GM19397 (cell line): Measurements from ENCODE around the gene CCDC110.
A peak's percentile ranks its signal among the peaks of the same experiment; 100 is the strongest.

Source experiments
- ATAC-seq: cut with Tn5 transposase; IDR thresholded peaks from one replicate; pipeline ENCODE4 v1.9.1; 2021; ENCODE audit warnings: mild to moderate bottlenecking, moderate library complexity; ENCODE audit not compliant: unreplicated experiment

The CCDC110 gene

GRCh38 chr4:185473247-185473646, 1.7 kb upstream of the CCDC110 start:
- no peak for ATAC-seq

DNA sequence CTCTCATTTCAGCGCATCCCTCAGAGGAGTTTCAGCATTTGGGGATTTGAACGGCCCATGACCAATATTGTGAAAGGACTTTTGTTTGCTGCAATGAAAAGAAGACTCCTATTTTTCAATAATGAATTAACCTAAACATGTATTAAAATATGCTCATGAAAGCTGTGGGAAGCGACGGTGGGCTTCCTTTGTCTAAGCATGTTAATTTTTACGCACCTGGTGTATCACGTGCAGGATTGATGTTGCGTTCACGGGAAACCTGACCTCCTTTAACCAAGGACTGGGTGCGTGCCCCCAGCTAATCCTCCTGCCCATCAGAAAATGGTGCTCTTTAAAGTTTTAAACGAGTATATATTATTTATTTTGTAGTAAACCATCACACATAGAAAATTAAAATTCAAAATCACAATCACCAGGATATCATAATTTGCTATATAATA, 590 bp upstream of the CCDC110 start:
- no peak for ATAC-seq

DNA sequence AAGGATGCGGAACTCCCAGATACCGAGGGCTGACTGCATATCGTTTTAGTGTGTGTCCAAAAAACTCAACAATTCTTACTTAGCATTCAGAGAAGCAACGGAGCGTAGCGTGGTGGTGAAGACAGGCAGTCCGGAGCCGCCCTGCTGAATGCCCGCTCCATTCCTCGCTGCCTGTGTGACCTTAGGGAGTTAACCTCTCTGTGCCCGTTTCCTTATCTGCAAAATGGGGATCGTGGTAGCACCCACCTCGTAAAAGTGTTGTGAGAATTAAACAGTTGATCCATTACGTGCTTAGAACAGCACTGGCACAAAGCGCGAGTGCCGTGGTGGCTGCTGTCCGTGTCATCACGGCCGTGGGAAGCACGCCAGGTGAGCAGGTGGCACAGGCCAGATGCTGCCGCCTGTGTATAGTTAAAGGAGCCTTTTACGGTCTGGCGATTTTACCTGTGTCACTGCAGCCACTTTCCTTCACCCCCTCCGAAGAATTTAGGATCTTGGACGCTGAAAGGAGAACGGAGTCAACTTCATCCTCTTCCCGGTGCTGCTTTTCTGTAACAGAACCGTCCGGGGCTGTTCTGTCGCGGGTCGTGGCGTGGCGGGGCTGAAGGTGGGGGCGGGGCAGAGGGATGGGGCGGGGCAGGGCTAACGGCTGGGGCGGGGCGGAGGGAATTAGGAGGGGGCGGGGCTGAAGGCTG, 885 bp downstream of the CCDC110 start:
- ATAC-seq, result no peak

GRCh38 chr4:185469580-185470154, 1.9 kb downstream of the CCDC110 start:
- ATAC-seq, result no peak

GRCh38 chr4:185468999-185469398, 2.5 kb downstream of the CCDC110 start:
- no peak for ATAC-seq

- no peak for ATAC-seq
These were observed 3.5 kb downstream of the CCDC110 start for GRCh38 chr4:185467991-185468390.

- ATAC-seq, result no peak
These were observed 4.4 kb downstream of the CCDC110 start for GRCh38 chr4:185467101-185467500.

DNA sequence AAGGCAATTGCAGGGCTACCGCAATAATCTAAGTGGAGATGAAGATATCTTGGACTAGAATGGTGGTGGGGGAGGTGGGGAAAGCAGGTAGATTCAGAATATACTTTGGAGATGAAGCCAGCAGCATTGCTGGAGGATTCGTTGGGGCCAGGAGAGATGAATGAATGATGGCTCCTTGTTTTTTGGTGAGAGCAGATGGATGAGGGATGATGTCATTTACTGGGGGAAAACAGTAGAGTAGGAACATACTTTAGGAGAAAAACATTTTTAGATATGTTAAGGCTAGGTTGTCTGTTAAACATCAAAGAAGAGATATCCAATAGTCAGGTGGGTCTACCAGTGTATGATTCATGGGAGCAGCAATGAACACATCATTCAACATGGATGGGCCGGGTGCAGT, 5.8 kb downstream of the CCDC110 start:
- ATAC-seq, result no peak

DNA sequence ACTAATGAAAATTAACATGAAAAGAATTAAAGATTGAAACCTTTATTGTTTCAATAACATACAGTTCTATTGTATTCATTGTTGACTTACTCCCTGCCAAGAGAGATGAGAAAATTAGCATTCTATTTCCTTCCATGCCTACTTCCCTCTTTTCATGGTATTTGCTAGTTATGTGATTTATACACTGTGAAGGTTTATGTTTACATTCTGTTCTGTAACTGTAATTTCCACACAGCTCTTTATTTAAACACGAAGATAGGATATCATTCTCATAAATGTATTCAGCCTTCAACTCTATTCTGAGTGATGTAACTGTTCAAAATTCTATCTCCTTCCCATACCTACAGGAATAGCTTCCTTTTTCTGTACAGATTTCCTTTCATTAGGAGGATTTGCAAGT, 6.6 kb downstream of the CCDC110 start:
- no peak for ATAC-seq

- no peak for ATAC-seq
These were observed 7.3 kb downstream of the CCDC110 start for GRCh38 chr4:185464183-185464582.

GRCh38 chr4:185463541-185463940, 8.0 kb downstream of the CCDC110 start:
- no peak for ATAC-seq

DNA sequence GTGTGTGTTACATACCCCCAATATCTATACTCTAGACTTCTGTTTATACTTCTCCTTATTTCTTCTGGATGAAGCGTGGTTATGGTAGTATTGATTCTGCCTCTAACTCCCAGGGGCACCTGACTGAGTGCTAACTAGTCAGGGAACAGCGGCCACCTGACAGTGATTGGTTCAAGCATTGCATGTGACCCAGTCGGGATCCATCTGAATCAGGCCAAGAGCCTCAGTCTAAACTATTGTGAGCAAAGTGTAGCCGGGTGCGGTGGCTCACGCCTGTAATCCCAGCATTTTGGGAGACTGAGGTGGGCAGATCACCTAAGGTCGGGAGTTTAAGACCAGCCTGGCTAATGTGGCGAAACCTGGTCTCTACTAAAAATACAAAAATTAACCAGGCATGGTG, 10.0 kb downstream of the CCDC110 start:
- no peak for ATAC-seq

- ATAC-seq, result no peak
These were observed 14.4 kb downstream of the CCDC110 start for GRCh38 chr4:185457136-185457535.

- no peak for ATAC-seq
These were observed 15.4 kb downstream of the CCDC110 start for GRCh38 chr4:185456131-185456530.

- no peak for ATAC-seq
These were observed 26.3 kb downstream of the CCDC110 start for GRCh38 chr4:185445209-185445608.

DNA sequence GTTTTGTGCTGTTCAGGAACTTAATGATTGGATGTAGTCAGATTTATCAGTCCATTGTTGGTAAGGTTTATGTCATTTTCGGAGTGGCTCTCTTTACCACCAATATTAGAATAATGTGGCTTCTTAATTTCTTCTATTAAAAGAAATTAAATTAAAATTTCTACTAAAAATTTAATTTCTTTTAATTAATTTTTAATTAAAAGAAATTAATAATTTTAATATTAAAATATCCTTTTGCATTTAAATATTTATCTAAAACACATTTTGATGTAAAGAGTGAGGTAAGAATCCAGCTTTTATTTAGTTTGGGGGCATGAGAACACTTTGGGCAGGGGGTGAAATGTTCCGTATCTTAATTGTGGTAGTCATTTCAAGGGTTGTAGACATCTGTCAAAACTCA, 30.1 kb downstream of the CCDC110 start:
- no peak for ATAC-seq

- no peak for ATAC-seq
These were observed 33.7 kb downstream of the CCDC110 start for GRCh38 chr4:185437809-185438208.

DNA sequence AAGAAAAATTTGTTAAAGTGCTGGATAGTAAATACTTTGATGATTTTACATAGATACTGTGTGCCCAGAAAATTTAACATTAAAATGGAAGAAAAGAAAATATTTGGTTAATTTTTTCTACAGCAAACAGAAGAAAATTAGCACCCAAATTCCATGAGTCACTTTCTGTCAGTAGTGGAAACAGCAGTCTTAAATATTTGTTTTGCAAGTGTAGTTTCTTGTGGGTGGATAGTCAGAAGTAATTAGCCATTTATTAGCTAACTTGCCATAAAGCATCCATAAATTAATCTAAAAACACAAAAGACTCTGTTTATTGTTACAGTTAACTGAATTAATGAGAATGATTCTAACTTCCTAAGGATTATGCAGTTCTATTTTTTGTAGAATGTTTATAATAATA, 36.1 kb downstream of the CCDC110 start:
- ATAC-seq, result no peak

GRCh38 chr4:185429660-185430059, 41.9 kb downstream of the CCDC110 start:
- ATAC-seq, result no peak

- ATAC-seq, result no peak
These were observed 44.4 kb downstream of the CCDC110 start for GRCh38 chr4:185426960-185427688.

DNA sequence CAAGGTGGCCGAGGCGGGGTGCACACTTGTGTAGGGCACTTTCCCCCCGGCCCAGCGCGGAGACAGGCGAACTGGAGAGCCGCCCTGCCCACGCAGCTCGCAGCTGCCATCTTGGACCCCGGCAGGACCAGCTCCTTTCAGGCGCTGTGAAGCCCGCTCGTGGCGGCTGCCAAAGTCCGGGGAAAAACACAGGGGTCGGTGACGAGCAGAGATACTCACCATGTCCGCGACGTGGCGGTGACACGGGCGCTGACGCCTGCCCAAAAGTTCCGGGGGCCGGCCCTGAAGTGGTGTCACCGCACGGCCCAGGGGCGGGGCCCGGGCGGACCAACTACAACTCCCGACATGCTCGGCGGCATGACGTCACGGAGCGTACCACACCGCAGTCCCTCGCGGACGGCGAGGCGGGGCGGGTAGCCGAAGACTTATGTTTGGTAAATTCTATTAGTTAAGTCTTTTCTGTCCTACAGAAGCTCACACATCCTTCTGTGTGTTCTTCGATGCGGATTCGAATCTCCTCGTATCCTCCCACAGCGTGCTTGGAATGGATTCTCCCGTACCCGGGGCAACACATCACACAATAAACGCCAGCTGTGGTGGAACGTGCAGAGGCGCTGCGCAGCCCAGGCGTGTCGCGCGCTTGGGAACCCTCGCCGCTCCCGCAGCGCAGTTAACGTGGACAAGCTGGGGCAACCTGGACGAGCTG, 45.7 kb downstream of the CCDC110 start, which contains the start of gene UFSP2:
TSS of gene UFSP2 (minus strand) at position 318 of the 706 bp plus-strand sequence. CDS start at position 222, 96 bp downstream.
- peak; percentile 93 for ATAC-seq
